K562 (cell line): Measurements from ENCODE around the gene CENPT. TPM values are rescaled to one million over a fixed set of nuclear protein-coding genes. Genes with fewer than 3 reads are reported as not detected.

Source experiments
- ATF7 ChIP-seq: fragments of 450-650 bp; IDR thresholded peaks from 2 replicates; pipeline ENCODE4 v1.7.1; 2014; ENCODE audit warnings: mild to moderate bottlenecking, moderate library complexity
- BDP1 ChIP-seq: IDR thresholded peaks from 3 replicates; pipeline ENCODE4 v1.6.1; 2011; ENCODE audit not compliant: insufficient read length, insufficient read depth
- CBFB ChIP-seq: sonication (generic); formaldehyde crosslinking; IDR thresholded peaks from 2 replicates; pipeline ENCODE4 v1.4.0; 2020; ENCODE audit warnings: mild to moderate bottlenecking, missing genetic modification reagents
- ELF1 ChIP-seq: fragments of 200-800 bp; sonication (Bioruptor generic); IDR thresholded peaks from 2 replicates; pipeline ENCODE4 v1.6.1; 2016; ENCODE audit warnings: missing genetic modification characterization, missing compliant biosample characterization
- ETV1 ChIP-seq: fragments of 450-650 bp; conservative IDR thresholded peaks from 2 replicates; pipeline ENCODE4 v1.6.1; 2016; ENCODE audit warnings: missing genetic modification characterization, control low read depth, low read depth, missing compliant biosample characterization
- FOXP1 ChIP-seq: sonication (generic); formaldehyde crosslinking; IDR thresholded peaks from 2 replicates; pipeline ENCODE4 v1.8.0; 2022; ENCODE audit warnings: mild to moderate bottlenecking, missing genetic modification reagents
- SMAD4 ChIP-seq: fragments of 250-450 bp; sonication (Bioruptor Pico); conservative IDR thresholded peaks from 2 replicates; pipeline ENCODE4 v1.8.0; 2021; ENCODE audit warnings: inconsistent platforms, mild to moderate bottlenecking, moderate library complexity
- ZNF41 ChIP-seq: fragments of 250-450 bp; sonication (Bioruptor Pico); conservative IDR thresholded peaks from 2 replicates; pipeline ENCODE4 v1.4.0; 2020; ENCODE audit warnings: mild to moderate bottlenecking
- ZNF589 ChIP-seq: fragments of 200-800 bp; sonication (Bioruptor generic); IDR thresholded peaks from 2 replicates; pipeline ENCODE4 v1.6.1; 2016; ENCODE audit warnings: low read depth, missing genetic modification characterization, missing compliant biosample characterization
- ZSCAN32 ChIP-seq: fragments of 450-650 bp; formaldehyde crosslinking; IDR thresholded peaks from 2 replicates; pipeline ENCODE4 v1.4.0; 2020; ENCODE audit warnings: mild to moderate bottlenecking, moderate library complexity
- polyA plus RNA-seq, 8 experiments: library from polyadenylated mRNA; depleted of rRNA in 4 of 8; stranded (reverse) in 5 of 8; unstranded in 3 of 8; fragments of >200 nt; fragmentation: Nextera tagmentation in 2 of 8; fragmentation: Illumina TruSeq in 1 of 8; extraction: Ambion mirVana in 2 of 8; extraction: Trizol in 1 of 8; gene quantifications; 2 replicates each; pipeline versions ENCODE4 v1.2.1 to v1.2.3, GENCODE V29; 2011 to 2014; ENCODE audit warnings: inconsistent platforms in 1 of 8, missing spikeins in 1 of 8
- total RNA-seq, 7 experiments: library from RNA; depleted of rRNA in 6 of 7; stranded (reverse); fragments of >200 nt in 6 of 7; fragmentation: Illumina TruSeq in 2 of 7; extraction: Trizol in 2 of 7; gene quantifications; 2 replicates each; pipeline versions ENCODE4 v1.2.1 to v1.2.3, GENCODE V29; 2011 to 2021; ENCODE audit warnings: low replicate concordance in 1 of 7
- TF ChIP-seq, protein P1 (sequence below): fragments of 450-650 bp; IDR thresholded peaks from 2 replicates; pipeline ENCODE4 v1.6.1; 2016; ENCODE audit warnings: mild to moderate bottlenecking, moderate library complexity
- TF ChIP-seq, protein P2 (sequence below): sonication (generic); formaldehyde crosslinking; IDR thresholded peaks from 2 replicates; pipeline ENCODE4 v1.8.0; 2022; ENCODE audit warnings: mild to moderate bottlenecking, low read depth, missing genetic modification reagents

Gene CENPT
- total and polyA plus RNA-seq, 9 of the 15 experiments (the other 6 are each of a cell fraction or from before 2014, with no cell fraction given) = 3.6 to 94.2 (median 44.1) TPM

DNA sequence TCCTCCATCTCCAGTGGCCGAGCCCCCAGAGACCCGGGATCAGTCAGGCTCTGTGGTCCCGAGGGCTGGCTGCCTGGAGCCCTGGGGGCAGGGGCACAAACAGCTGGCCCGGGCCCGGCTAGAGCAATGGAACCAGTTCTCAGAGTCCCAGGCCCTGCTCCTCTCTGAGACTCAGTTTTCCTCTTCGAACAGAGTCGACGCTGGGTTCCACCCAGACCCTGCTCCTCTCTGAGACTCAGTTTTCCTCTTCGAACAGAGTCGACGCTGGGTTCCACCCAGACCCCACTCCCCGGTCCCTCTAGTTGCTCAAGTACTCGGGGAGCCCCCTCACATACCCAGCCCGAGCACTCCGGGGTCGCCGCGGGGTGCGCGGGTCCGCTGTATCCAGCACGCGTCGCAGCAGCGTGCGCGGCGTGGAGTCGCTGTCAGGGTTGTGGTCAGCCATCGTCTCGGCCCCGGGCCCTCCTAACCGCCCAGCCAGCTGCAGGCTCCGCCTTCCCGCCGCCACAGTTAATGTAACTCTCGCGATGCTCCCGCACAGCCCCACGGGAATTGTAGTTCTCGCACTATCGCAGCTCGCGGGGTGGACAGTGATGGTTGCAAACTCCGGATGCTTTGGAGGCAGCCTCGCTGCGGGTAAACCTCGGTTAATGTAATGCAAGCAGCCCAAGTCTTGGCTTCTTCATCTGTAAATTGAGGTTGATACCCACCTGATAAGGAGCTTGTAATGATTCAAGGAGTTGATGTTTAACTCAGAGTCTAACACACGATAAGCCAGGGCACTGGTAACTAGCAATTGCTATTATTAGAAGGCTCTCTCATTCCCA, 13.9 kb downstream of the CENPT start (continued):
- TF ChIP-seq, protein P1, sequence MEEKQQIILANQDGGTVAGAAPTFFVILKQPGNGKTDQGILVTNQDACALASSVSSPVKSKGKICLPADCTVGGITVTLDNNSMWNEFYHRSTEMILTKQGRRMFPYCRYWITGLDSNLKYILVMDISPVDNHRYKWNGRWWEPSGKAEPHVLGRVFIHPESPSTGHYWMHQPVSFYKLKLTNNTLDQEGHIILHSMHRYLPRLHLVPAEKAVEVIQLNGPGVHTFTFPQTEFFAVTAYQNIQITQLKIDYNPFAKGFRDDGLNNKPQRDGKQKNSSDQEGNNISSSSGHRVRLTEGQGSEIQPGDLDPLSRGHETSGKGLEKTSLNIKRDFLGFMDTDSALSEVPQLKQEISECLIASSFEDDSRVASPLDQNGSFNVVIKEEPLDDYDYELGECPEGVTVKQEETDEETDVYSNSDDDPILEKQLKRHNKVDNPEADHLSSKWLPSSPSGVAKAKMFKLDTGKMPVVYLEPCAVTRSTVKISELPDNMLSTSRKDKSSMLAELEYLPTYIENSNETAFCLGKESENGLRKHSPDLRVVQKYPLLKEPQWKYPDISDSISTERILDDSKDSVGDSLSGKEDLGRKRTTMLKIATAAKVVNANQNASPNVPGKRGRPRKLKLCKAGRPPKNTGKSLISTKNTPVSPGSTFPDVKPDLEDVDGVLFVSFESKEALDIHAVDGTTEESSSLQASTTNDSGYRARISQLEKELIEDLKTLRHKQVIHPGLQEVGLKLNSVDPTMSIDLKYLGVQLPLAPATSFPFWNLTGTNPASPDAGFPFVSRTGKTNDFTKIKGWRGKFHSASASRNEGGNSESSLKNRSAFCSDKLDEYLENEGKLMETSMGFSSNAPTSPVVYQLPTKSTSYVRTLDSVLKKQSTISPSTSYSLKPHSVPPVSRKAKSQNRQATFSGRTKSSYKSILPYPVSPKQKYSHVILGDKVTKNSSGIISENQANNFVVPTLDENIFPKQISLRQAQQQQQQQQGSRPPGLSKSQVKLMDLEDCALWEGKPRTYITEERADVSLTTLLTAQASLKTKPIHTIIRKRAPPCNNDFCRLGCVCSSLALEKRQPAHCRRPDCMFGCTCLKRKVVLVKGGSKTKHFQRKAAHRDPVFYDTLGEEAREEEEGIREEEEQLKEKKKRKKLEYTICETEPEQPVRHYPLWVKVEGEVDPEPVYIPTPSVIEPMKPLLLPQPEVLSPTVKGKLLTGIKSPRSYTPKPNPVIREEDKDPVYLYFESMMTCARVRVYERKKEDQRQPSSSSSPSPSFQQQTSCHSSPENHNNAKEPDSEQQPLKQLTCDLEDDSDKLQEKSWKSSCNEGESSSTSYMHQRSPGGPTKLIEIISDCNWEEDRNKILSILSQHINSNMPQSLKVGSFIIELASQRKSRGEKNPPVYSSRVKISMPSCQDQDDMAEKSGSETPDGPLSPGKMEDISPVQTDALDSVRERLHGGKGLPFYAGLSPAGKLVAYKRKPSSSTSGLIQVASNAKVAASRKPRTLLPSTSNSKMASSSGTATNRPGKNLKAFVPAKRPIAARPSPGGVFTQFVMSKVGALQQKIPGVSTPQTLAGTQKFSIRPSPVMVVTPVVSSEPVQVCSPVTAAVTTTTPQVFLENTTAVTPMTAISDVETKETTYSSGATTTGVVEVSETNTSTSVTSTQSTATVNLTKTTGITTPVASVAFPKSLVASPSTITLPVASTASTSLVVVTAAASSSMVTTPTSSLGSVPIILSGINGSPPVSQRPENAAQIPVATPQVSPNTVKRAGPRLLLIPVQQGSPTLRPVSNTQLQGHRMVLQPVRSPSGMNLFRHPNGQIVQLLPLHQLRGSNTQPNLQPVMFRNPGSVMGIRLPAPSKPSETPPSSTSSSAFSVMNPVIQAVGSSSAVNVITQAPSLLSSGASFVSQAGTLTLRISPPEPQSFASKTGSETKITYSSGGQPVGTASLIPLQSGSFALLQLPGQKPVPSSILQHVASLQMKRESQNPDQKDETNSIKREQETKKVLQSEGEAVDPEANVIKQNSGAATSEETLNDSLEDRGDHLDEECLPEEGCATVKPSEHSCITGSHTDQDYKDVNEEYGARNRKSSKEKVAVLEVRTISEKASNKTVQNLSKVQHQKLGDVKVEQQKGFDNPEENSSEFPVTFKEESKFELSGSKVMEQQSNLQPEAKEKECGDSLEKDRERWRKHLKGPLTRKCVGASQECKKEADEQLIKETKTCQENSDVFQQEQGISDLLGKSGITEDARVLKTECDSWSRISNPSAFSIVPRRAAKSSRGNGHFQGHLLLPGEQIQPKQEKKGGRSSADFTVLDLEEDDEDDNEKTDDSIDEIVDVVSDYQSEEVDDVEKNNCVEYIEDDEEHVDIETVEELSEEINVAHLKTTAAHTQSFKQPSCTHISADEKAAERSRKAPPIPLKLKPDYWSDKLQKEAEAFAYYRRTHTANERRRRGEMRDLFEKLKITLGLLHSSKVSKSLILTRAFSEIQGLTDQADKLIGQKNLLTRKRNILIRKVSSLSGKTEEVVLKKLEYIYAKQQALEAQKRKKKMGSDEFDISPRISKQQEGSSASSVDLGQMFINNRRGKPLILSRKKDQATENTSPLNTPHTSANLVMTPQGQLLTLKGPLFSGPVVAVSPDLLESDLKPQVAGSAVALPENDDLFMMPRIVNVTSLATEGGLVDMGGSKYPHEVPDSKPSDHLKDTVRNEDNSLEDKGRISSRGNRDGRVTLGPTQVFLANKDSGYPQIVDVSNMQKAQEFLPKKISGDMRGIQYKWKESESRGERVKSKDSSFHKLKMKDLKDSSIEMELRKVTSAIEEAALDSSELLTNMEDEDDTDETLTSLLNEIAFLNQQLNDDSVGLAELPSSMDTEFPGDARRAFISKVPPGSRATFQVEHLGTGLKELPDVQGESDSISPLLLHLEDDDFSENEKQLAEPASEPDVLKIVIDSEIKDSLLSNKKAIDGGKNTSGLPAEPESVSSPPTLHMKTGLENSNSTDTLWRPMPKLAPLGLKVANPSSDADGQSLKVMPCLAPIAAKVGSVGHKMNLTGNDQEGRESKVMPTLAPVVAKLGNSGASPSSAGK = peak; percentile 90
- TF ChIP-seq ATF7 (peak; percentile 64; the same call in 1 of the 2 replicates), ETV1 (tag) (peak; percentile 26), FOXP1 (CRISPR knock-in tag) (peak; percentile 88), ZNF589 (CRISPR knock-in tag) (no peak), ZSCAN32 (CRISPR knock-in tag) (no peak), ELF1 (tag) (0 out of 2 replicates have a peak, but pooled peaks have one; percentile 3), SMAD4 (CRISPR knock-in tag) (peak; percentile 50), ZNF41 (CRISPR knock-in tag) (no peak), BDP1 (no peak), CBFB (peak; percentile 97)
- TF ChIP-seq, protein P2, sequence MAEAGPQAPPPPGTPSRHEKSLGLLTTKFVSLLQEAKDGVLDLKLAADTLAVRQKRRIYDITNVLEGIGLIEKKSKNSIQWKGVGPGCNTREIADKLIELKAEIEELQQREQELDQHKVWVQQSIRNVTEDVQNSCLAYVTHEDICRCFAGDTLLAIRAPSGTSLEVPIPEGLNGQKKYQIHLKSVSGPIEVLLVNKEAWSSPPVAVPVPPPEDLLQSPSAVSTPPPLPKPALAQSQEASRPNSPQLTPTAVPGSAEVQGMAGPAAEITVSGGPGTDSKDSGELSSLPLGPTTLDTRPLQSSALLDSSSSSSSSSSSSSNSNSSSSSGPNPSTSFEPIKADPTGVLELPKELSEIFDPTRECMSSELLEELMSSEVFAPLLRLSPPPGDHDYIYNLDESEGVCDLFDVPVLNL (CRISPR knock-in tag) = peak; percentile 85
